ENCODE data around the gene PAFAH2.
"Not testable (repeated sequence)": the region's sequence is repeated elsewhere in the genome, so short reads cannot be mapped to it uniquely, and the experiment has no call there.

PAFAH2 gene

GRCh38 chr1:25978403-25978802 lies 19.5 kb downstream of the PAFAH2 start:
- DNase-seq = no peak

GRCh38 chr1:25977801-25978200 lies 20.1 kb downstream of the PAFAH2 start:
- DNase-seq = no peak

DNA sequence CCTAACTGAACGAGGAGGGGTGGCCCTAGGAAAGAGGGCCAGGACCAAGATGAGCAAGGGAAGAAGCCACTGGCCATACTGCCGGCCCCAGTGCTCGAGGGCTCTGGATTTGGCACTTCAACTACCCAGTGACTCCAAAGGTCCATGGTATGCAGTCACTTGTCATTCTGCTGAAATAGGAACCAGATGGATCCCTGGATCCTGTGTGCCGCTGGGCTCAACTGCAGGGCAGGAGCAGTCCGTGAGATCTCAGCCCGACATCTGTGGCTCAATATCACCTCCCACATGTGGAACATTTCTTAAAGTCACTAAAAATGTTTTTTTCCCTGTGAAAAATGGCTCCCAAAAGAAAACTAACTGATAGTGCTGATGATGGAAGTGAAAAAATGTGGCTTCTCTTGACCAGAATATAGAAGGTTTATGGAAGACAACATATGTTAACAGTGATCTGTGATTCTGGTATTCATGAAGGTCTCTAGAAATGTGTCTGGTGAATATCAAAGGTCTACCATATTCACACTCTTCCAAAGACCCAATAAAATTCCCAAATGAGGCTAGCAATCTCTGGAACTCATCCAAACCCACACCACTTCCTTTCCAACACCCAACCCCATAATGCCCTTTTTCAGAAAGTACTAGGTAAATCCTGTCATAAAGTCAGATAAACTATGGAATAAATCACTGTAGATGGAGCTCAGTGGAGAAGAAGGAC lies 24.1 kb downstream of the PAFAH2 start:
- no peak for DNase-seq

DNA sequence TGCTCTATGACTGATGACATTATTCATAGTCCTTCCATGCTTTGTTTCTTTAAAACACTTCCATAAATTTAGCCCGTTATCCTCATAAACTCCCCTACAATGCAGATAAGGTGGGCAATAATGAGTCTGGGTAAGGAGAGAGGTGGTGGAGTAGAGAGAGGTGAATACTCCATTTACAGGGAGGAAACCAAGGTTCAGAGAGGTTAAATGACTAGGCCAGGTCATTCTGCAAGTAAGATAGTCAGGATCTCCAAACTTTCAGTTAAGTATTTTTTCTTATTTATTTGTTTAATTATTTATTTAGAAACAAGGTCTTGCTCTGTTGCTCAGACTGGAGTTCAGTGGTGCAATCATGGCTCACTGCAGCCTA lies 26.1 kb downstream of the PAFAH2 start:
- DNase-seq = no peak

GRCh38 chr1:25971066-25971810 lies 26.6 kb downstream of the PAFAH2 start:
- peak; percentile 2 for DNase-seq

- DNase-seq = no peak
Measured at GRCh38 chr1:25967308-25967707, 30.6 kb downstream of the PAFAH2 start.

GRCh38 chr1:25959611-25960010 lies 38.3 kb downstream of the PAFAH2 start:
- DNase-seq = no peak

DNA sequence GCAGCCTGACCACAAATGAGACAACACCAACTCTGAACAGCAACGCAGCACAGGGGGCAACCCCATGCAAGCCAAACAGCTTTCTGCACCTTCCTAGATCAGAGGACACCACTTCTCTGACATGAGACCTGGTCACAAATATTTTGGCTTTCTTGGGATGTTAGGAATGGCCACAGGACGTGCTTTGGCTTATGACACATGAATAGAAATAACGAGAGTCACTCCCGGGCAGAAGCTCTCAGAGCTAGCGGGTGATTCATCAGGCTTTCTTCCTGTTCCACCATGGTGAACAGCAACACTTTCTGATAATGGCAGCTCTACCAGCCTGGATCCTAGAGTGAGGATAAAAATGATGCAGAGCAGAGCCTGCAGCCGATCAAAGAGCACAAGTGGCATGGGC lies 39.4 kb downstream of the PAFAH2 start:
- DNase-seq = no peak

DNA sequence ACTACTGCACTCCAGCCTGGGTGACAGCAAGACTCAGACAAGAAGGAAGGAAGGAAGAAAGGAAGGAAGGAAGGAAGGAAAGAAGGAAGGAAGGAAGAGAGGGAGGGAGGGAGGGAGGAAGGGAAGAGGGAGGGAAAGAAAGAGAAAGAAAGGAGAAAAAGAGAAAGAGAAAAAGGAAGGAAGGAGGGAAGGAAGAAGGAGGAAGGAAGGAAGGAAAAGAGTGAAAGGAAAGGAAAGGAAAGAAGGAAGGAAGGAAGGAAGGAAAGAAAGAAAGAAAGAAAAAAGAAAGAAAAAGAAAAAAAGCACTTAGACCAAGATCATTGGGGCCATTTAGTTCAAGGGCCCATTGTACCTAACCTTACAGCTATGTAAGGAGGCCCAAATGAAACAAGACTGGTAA lies 42.3 kb downstream of the PAFAH2 start:
- DNase-seq = no peak

GRCh38 chr1:25954282-25954938 lies 43.5 kb downstream of the PAFAH2 start:
- DNase-seq = no peak

- no peak for DNase-seq
Measured at GRCh38 chr1:25952841-25953401, 44.9 kb downstream of the PAFAH2 start.

- no peak for DNase-seq
Measured at GRCh38 chr1:25948641-25949040, 49.2 kb downstream of the PAFAH2 start.

- no peak for DNase-seq
Measured at GRCh38 chr1:25947027-25947426, 50.8 kb downstream of the PAFAH2 start.

DNA sequence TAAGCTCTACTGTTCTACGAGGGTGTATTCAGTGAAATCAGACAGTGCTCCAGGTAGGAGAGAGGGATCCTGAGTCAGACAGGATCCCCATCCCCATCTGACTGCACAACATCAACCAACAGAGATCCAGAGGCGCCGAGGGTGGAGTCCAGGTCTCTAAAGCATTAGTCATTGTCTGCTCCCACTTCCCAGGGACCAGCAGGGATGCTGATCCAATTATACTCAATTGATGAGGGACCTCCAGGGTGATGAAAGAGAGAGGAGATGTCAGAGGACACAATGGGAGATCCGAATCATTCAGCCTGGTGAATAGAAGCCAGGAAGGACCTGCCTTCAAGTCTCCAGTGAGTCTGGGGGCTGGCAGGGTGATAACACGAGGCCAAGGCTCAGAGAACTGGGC lies 52.1 kb downstream of the PAFAH2 start:
- no peak for DNase-seq

GRCh38 chr1:25944986-25945385 lies 52.9 kb downstream of the PAFAH2 start:
- no peak for DNase-seq

GRCh38 chr1:25943511-25943910 lies 54.4 kb downstream of the PAFAH2 start:
- DNase-seq = not testable (repeated sequence)

GRCh38 chr1:25936947-25937346 lies 60.9 kb downstream of the PAFAH2 start:
- DNase-seq = no peak

DNA sequence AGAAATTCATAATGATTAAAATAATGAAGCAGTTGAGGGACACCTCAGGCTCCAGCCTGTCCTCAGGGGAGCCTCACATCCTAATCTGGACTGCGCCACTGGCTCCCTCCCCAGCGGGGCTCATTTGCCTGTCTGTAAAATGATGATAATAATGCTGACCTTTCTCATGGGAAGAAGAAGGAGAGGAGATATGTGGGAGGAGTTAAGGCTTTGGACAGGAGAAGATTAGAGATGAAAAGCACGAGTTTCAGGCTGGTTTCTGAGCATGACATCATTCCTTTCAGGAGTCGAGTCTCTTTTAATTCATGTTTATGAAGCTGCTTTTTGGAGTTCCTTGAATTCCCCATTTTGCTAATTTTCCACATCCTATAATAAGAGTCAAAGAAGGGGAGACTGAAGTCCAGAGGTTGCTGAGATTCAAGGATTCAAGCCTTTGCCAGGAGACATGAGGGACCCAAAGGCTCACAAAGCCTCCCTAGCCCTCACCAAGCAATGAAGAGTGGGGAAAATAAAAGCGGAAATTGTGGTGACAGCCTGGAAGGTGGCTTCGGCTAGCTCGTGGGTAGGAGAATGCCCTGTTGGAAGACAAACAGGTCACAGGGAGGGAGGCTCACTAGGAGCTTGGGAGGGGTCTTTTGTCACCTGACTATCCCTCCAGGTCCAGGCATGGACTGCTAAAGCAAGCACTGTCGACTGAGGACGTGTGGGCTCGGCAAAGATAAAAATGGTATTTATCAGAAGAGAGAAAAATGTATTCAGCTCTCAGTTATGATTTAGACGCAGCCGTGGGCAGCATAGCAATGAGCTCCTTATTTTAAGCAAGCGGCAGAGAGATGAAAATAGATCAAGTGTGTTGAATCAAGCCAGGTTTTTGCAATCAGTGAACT lies 64.1 kb downstream of the PAFAH2 start:
- no peak for DNase-seq

- DNase-seq = not testable (repeated sequence)
Measured at GRCh38 chr1:25932811-25933400, 65.0 kb downstream of the PAFAH2 start.

DNA sequence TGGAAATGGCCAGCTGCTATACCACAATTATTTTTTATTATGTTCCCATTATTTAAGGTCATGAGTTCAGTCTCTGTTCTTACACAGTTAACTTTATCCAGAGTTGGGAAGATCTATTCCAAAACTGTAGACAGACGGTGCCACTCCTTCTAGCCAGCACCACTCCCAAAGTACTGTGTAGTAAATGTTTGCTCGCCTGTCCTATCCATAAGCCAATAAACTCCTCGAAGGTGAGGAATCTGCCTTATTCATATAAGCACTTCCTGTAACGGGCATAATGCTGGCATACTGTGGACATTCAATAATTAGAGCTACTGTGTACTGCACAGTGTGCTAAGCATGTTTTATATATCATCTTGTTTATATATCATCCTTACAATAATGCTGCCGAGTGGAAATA lies 65.5 kb downstream of the PAFAH2 start:
- no peak for DNase-seq

- no peak for DNase-seq
Measured at GRCh38 chr1:25929016-25929415, 68.8 kb downstream of the PAFAH2 start.

DNA sequence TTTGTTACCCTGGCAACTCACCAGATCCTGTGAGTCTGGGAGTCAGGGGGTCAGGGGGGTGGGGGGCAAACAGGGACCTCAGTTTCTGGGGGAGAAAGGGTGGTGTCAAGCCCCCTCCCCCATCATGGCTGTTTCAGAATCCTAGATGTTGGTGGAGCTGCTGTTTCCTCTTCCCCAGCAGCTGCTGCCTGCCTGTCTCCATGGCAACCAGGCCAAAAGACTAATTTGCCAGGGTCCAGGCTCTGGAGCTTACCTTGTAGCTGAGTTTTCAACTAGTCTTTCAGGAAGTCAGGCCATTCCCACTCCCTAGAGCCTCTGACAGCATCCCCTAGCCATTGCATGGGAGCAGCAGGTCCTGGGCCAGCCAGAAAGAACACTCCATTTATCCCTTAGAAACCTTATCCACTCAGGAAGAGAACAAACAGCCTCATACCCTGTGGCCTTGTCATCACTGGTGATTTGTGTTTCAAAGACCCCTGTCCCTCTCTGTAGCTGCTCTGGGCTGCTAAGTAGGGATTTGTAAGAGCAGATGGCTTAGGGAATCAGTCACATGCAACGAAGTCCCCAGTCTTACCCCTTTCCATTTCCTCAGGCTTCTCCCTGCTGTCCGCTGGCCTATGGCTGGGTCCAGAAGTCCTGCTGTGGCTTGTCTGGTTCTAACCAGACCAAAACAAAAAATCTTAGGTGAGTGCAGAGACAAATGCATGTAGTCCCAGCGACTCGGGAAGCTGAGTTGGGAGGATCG lies 70.2 kb downstream of the PAFAH2 start:
- no peak for DNase-seq
